Measurements from ENCODE around the gene FAF1. TPM values are rescaled to one million over a fixed set of nuclear protein-coding genes. Genes with fewer than 3 reads are reported as not detected.
"Not testable (repeated sequence)": the region's sequence is repeated elsewhere in the genome, so short reads cannot be mapped to it uniquely, and the experiment has no call there.

Gene FAF1
- total and polyA plus RNA-seq, 2 experiments from 2014 or later, result 7.2 to 49.1 TPM

GRCh38 chr1:50913954-50914353 is 46.1 kb downstream of the FAF1 start:
- no peaks in the 10 kb centered on the region for H3K4me1 ChIP-seq (ENCODE audit: insufficient read depth)
- DNase-seq, result no peak
- H3K9me3 ChIP-seq (ENCODE audit: low read depth), result peaks cover 4% of the 10 kb centered on the region
- H3K4me3 ChIP-seq, result no peak overlapping the region
- H3K79me2 ChIP-seq (ENCODE audit: insufficient read depth), result peaks cover 71% of the 10 kb centered on the region
- no peak overlapping the region for H3K4me2 ChIP-seq (ENCODE audit: unreplicated experiment)
- no peaks in the 10 kb centered on the region for H3K27me3 ChIP-seq (replicated peaks; ENCODE audit: insufficient read depth)
- H3K9me2 ChIP-seq (ENCODE audit: insufficient read depth), result no peaks in the 10 kb centered on the region
- H3F3A ChIP-seq (ENCODE audit: insufficient read depth), result no peaks in the 10 kb centered on the region
- H3K9ac ChIP-seq, result no peak overlapping the region
- in situ Hi-C loops (cut with MboI), result no loop called here
- 0 out of 2 replicates have a peak, but pooled peaks cover 9% of the 10 kb centered on the region for H4K20me1 ChIP-seq (ENCODE audit: insufficient read depth)
- TF ChIP-seq EZH2phosphoT487 (IDR thresholded peaks at IDR 0.05; ENCODE audit: insufficient read depth, low read depth) (no peak), EZH2 (IDR thresholded peaks at IDR 0.05; ENCODE audit: insufficient read depth, poor library complexity, severe bottlenecking) (no peak)
- no peak overlapping the region for H3K27ac ChIP-seq
- H3K36me3 ChIP-seq (ENCODE audit: low read depth), result no peaks in the 10 kb centered on the region
- 92 to 95% methylated on average over 1 of the region's 1 CpG for WGBS, 2 experiments (ENCODE audit: low coverage in 1 of 2, low lambda C conversion rate in 2 of 2, missing lambda C conversion rate in 2 of 2)
- no peak overlapping the region for H2AFZ ChIP-seq

DNA sequence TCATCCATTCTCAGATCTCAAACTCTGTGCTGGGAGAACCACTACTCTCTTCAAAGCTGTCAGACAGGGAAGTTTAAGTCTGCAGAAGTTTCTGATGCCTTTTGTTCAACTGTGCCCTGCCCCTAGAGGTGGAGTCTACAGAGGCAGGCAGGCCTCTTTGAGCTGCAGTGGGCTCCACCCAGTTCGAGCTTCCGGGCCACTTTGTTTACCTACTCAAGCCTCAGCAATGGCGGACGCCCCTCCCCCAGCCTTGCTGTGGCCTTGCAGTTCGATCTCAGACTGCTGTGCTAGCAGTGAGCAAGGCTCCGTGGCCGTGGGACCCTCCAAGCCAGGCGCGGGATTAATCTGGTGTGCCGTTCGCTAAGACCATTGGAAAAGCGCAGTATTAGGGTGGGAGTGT is 49.7 kb downstream of the FAF1 start:
- H3F3A ChIP-seq (ENCODE audit: insufficient read depth); H3K9ac ChIP-seq; DNase-seq; in situ Hi-C loops (cut with MboI); H3K9me3 ChIP-seq (ENCODE audit: low read depth); H4K20me1 ChIP-seq (ENCODE audit: insufficient read depth); H3K4me1 ChIP-seq (ENCODE audit: insufficient read depth); H3K4me3 ChIP-seq; H3K27me3 ChIP-seq (replicated peaks; ENCODE audit: insufficient read depth); H2AFZ ChIP-seq; H3K4me2 ChIP-seq (ENCODE audit: unreplicated experiment); H3K9me2 ChIP-seq (ENCODE audit: insufficient read depth); H3K36me3 ChIP-seq (ENCODE audit: low read depth); H3K27ac ChIP-seq: not testable (repeated sequence)
- whole genome bisulfite sequencing, 2 experiments (ENCODE audit: low coverage in 1 of 2, low lambda C conversion rate in 2 of 2, missing lambda C conversion rate in 2 of 2), result 93 to 97% methylated on average over 10 to 12 of the region's 12 CpGs
- H3K79me2 ChIP-seq (ENCODE audit: insufficient read depth), result peaks cover 43% of the 10 kb centered on the region

DNA sequence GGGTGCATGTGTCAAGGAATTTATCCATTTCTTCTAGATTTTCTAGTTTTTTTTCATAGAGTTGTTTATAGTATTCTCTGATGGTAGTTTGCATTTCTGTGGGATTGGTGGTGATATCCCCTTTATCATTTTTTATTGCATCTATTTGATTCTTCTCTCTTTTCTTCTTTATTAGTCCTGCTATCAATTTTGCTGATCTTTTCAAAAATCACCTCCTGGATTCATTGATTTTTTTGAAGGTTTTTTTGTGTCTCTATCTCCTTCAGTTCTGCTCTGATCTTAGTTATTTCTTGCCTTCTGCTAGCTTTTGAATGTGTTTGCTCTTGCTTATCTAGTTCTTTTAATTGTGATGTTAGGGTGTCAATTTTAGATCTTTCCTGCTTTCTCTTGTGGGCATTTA is 52.5 kb downstream of the FAF1 start:
- H3K9me2 ChIP-seq (ENCODE audit: insufficient read depth); H3K9me3 ChIP-seq (ENCODE audit: low read depth); H3K36me3 ChIP-seq (ENCODE audit: low read depth); DNase-seq; H2AFZ ChIP-seq; H3K27ac ChIP-seq; H3K27me3 ChIP-seq (replicated peaks; ENCODE audit: insufficient read depth); H3K4me2 ChIP-seq (ENCODE audit: unreplicated experiment); H3F3A ChIP-seq (ENCODE audit: insufficient read depth); H3K4me1 ChIP-seq (ENCODE audit: insufficient read depth); H3K4me3 ChIP-seq; in situ Hi-C loops (cut with MboI); H3K9ac ChIP-seq; H4K20me1 ChIP-seq (ENCODE audit: insufficient read depth): not testable (repeated sequence)
- H3K79me2 ChIP-seq (ENCODE audit: insufficient read depth), result peaks cover 34% of the 10 kb centered on the region

GRCh38 chr1:50906050-50906449 is 54.0 kb downstream of the FAF1 start:
- H3K9me2 ChIP-seq (ENCODE audit: insufficient read depth); H4K20me1 ChIP-seq (ENCODE audit: insufficient read depth); H3K4me2 ChIP-seq (ENCODE audit: unreplicated experiment); H3K4me3 ChIP-seq; H3K36me3 ChIP-seq (ENCODE audit: low read depth); H3K4me1 ChIP-seq (ENCODE audit: insufficient read depth); H3K27me3 ChIP-seq (replicated peaks; ENCODE audit: insufficient read depth); DNase-seq; H3F3A ChIP-seq (ENCODE audit: insufficient read depth); H3K27ac ChIP-seq; H3K9ac ChIP-seq; H2AFZ ChIP-seq; in situ Hi-C loops (cut with MboI); H3K9me3 ChIP-seq (ENCODE audit: low read depth): not testable (repeated sequence)
- peaks cover 26% of the 10 kb centered on the region; the same call in 1 of the 2 replicates for H3K79me2 ChIP-seq (ENCODE audit: insufficient read depth)
- WGBS, 2 experiments (ENCODE audit: low coverage in 1 of 2, low lambda C conversion rate in 2 of 2, missing lambda C conversion rate in 2 of 2), result 88 to 95% methylated on average over 1 of the region's 1 CpG

GRCh38 chr1:50902419-50902818 is 57.6 kb downstream of the FAF1 start:
- no peak overlapping the region for H3K9ac ChIP-seq
- 59 to 69% methylated on average over 1 of the region's 1 CpG for WGBS, 2 experiments (ENCODE audit: low coverage in 1 of 2, low lambda C conversion rate in 2 of 2, missing lambda C conversion rate in 2 of 2)
- no peaks in the 10 kb centered on the region; the same call in 1 of the 2 replicates for H3F3A ChIP-seq (ENCODE audit: insufficient read depth)
- no peak overlapping the region for H3K4me2 ChIP-seq (ENCODE audit: unreplicated experiment)
- H3K36me3 ChIP-seq (ENCODE audit: low read depth), result no peaks in the 10 kb centered on the region
- no peak overlapping the region for H3K27ac ChIP-seq
- H2AFZ ChIP-seq, result no peak overlapping the region
- TF ChIP-seq EZH2phosphoT487 (IDR thresholded peaks at IDR 0.05; ENCODE audit: insufficient read depth, low read depth), result no peak
- TF ChIP-seq EZH2 (IDR thresholded peaks at IDR 0.05; ENCODE audit: insufficient read depth, poor library complexity, severe bottlenecking), result no peak
- H3K4me1 ChIP-seq (ENCODE audit: insufficient read depth), result no peaks in the 10 kb centered on the region
- H3K27me3 ChIP-seq (replicated peaks; ENCODE audit: insufficient read depth), result no peaks in the 10 kb centered on the region
- H4K20me1 ChIP-seq (ENCODE audit: insufficient read depth), result no peaks in the 10 kb centered on the region
- DNase-seq, result no peak
- H3K9me2 ChIP-seq (ENCODE audit: insufficient read depth), result no peaks in the 10 kb centered on the region
- no peak overlapping the region for H3K4me3 ChIP-seq
- in situ Hi-C loops (cut with MboI), result no loop called here
- no peaks in the 10 kb centered on the region for H3K9me3 ChIP-seq (ENCODE audit: low read depth)
- H3K79me2 ChIP-seq (ENCODE audit: insufficient read depth), result peaks cover 32% of the 10 kb centered on the region

Data from GM23248 (cell line).